Measurements from ENCODE around the gene RIMKLA.

Gene RIMKLA

GRCh38 chr1:42369471-42369870 is 11.1 kb upstream of the RIMKLA start:
- FAIRE-seq (no peak), DNase-seq (ENCODE audit: insufficient read length, low spot score) (no peak)
- TF ChIP-seq SPI1 (IDR thresholded peaks at IDR 0.05; ENCODE audit: low read depth, low read length) (no peak), POLR2AphosphoS5 (IDR thresholded peaks at IDR 0.05; ENCODE audit: low read depth, low read length) (no peak), POU2F2 (IDR thresholded peaks at IDR 0.05; ENCODE audit: low read depth, low read length) (no peak), TAF1 (IDR thresholded peaks at IDR 0.05; ENCODE audit: low read depth, low read length) (no peak), POLR2A (IDR thresholded peaks at IDR 0.05; ENCODE audit: low read depth, low read length) (no peak), PAX5 (IDR thresholded peaks at IDR 0.05; ENCODE audit: insufficient read depth, low read length, severe bottlenecking) (no peak)

DNA sequence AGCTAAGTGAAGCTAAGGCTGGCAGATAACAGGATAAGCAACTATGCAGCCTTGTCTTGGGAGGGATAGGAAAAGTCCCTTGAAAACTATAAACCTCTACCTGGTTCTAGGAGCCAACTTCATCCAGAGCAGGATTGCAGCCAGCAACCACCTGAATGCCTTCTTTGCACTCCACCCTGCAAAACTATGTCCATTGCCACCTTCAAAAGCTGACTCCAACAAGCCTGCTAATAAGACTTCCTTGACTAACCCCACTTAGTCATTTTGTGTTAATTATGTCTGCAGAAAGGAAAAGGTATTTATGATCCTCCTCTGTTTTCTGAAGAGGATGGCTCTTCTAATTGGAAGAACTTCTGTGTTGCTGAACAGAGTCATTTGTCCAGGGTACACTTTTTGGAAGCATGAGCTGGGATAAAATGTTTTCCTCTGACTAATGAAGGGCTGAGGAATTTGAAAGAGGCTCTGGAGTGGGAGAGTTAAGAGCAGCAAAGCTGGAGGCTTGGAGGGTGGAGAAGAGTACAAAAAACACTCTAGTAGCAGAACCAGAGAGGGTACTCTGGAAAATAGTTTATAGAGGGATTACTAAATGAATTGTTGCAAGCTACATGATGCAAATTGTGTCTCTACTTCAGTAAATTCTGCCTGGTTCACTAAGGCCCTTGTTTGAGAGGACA is 9.6 kb upstream of the RIMKLA start:
- no peak for DNase-seq (ENCODE audit: insufficient read length, low spot score)
- TF ChIP-seq TAF1 (IDR thresholded peaks at IDR 0.05; ENCODE audit: low read depth, low read length) = no peak
- TF ChIP-seq POLR2A (IDR thresholded peaks at IDR 0.05; ENCODE audit: low read depth, low read length) = no peak
- no peak for TF ChIP-seq SPI1 (IDR thresholded peaks at IDR 0.05; ENCODE audit: low read depth, low read length)
- TF ChIP-seq POLR2AphosphoS5 (IDR thresholded peaks at IDR 0.05; ENCODE audit: low read depth, low read length) = no peak
- TF ChIP-seq PAX5 (IDR thresholded peaks at IDR 0.05; ENCODE audit: insufficient read depth, low read length, severe bottlenecking) = no peak
- no peak for TF ChIP-seq POU2F2 (IDR thresholded peaks at IDR 0.05; ENCODE audit: low read depth, low read length)
- no peak for FAIRE-seq

DNA sequence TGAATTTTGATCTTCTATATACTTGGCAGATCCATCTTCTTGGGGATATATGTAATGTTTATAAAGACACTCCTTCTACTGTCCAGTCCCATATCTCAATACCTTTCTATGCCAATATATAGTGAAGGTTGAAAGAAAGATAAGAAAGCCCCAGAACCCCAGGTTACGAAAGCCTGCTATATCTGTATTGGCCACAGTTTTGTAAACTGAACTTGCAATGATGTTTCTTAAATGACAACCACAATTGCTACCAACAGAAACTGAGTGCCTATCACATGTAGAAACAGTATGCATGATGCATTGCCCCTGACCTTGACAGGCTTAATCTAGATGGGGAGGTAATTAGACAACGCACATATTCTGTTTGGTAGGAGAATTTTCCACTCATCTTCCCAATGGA is 7.8 kb upstream of the RIMKLA start:
- no peak for FAIRE-seq
- no peak for TF ChIP-seq PAX5 (IDR thresholded peaks at IDR 0.05; ENCODE audit: insufficient read depth, low read length, severe bottlenecking)
- TF ChIP-seq POU2F2 (IDR thresholded peaks at IDR 0.05; ENCODE audit: low read depth, low read length) = no peak
- TF ChIP-seq TAF1 (IDR thresholded peaks at IDR 0.05; ENCODE audit: low read depth, low read length) = no peak
- no peak for TF ChIP-seq POLR2AphosphoS5 (IDR thresholded peaks at IDR 0.05; ENCODE audit: low read depth, low read length)
- TF ChIP-seq SPI1 (IDR thresholded peaks at IDR 0.05; ENCODE audit: low read depth, low read length) = no peak
- TF ChIP-seq POLR2A (IDR thresholded peaks at IDR 0.05; ENCODE audit: low read depth, low read length) = no peak

GRCh38 chr1:42379794-42380585 is 602 bp upstream of the RIMKLA start:
- FAIRE-seq = no peak
- DNase-seq (ENCODE audit: insufficient read length, low spot score) = peak; percentile 30
- no peak for TF ChIP-seq SPI1 (IDR thresholded peaks at IDR 0.05; ENCODE audit: low read depth, low read length)
- no peak for TF ChIP-seq POU2F2 (IDR thresholded peaks at IDR 0.05; ENCODE audit: low read depth, low read length)
- no peak for TF ChIP-seq POLR2AphosphoS5 (IDR thresholded peaks at IDR 0.05; ENCODE audit: low read depth, low read length)
- TF ChIP-seq POLR2A (IDR thresholded peaks at IDR 0.05; ENCODE audit: low read depth, low read length) = no peak
- TF ChIP-seq TAF1 (IDR thresholded peaks at IDR 0.05; ENCODE audit: low read depth, low read length) = no peak
- no peak for TF ChIP-seq PAX5 (IDR thresholded peaks at IDR 0.05; ENCODE audit: insufficient read depth, low read length, severe bottlenecking)

More for the DNA sequence above, 7.8 kb upstream of the RIMKLA start:
- DNase-seq (ENCODE audit: insufficient read length, low spot score) = no peak

GRCh38 chr1:42381280-42381673 is 685 bp downstream of the RIMKLA start:
- FAIRE-seq (no peak), DNase-seq (ENCODE audit: insufficient read length, low spot score) (no peak)
- TF ChIP-seq POU2F2 (IDR thresholded peaks at IDR 0.05; ENCODE audit: low read depth, low read length) = no peak
- TF ChIP-seq POLR2A (IDR thresholded peaks at IDR 0.05; ENCODE audit: low read depth, low read length) = no peak
- no peak for TF ChIP-seq TAF1 (IDR thresholded peaks at IDR 0.05; ENCODE audit: low read depth, low read length)
- no peak for TF ChIP-seq PAX5 (IDR thresholded peaks at IDR 0.05; ENCODE audit: insufficient read depth, low read length, severe bottlenecking)
- TF ChIP-seq SPI1 (IDR thresholded peaks at IDR 0.05; ENCODE audit: low read depth, low read length) = no peak
- TF ChIP-seq POLR2AphosphoS5 (IDR thresholded peaks at IDR 0.05; ENCODE audit: low read depth, low read length) = no peak

- no peak for TF ChIP-seq TAF1 (IDR thresholded peaks at IDR 0.05; ENCODE audit: low read depth, low read length)
- TF ChIP-seq POLR2A (IDR thresholded peaks at IDR 0.05; ENCODE audit: low read depth, low read length) = no peak
- no peak for TF ChIP-seq POU2F2 (IDR thresholded peaks at IDR 0.05; ENCODE audit: low read depth, low read length)
- TF ChIP-seq POLR2AphosphoS5 (IDR thresholded peaks at IDR 0.05; ENCODE audit: low read depth, low read length) = no peak
- no peak for TF ChIP-seq SPI1 (IDR thresholded peaks at IDR 0.05; ENCODE audit: low read depth, low read length)
- no peak for TF ChIP-seq PAX5 (IDR thresholded peaks at IDR 0.05; ENCODE audit: insufficient read depth, low read length, severe bottlenecking)
- FAIRE-seq = no peak
- DNase-seq (ENCODE audit: insufficient read length, low spot score) = no peak
These were observed 4.7 kb downstream of the RIMKLA start for GRCh38 chr1:42385283-42385682.

- FAIRE-seq (no peak), DNase-seq (ENCODE audit: insufficient read length, low spot score) (no peak)
- TF ChIP-seq POU2F2 (IDR thresholded peaks at IDR 0.05; ENCODE audit: low read depth, low read length) = no peak
- TF ChIP-seq PAX5 (IDR thresholded peaks at IDR 0.05; ENCODE audit: insufficient read depth, low read length, severe bottlenecking) = no peak
- TF ChIP-seq SPI1 (IDR thresholded peaks at IDR 0.05; ENCODE audit: low read depth, low read length) = no peak
- TF ChIP-seq TAF1 (IDR thresholded peaks at IDR 0.05; ENCODE audit: low read depth, low read length) = no peak
- TF ChIP-seq POLR2AphosphoS5 (IDR thresholded peaks at IDR 0.05; ENCODE audit: low read depth, low read length) = no peak
- TF ChIP-seq POLR2A (IDR thresholded peaks at IDR 0.05; ENCODE audit: low read depth, low read length) = no peak
These were observed 5.5 kb downstream of the RIMKLA start for GRCh38 chr1:42386051-42386450.

DNA sequence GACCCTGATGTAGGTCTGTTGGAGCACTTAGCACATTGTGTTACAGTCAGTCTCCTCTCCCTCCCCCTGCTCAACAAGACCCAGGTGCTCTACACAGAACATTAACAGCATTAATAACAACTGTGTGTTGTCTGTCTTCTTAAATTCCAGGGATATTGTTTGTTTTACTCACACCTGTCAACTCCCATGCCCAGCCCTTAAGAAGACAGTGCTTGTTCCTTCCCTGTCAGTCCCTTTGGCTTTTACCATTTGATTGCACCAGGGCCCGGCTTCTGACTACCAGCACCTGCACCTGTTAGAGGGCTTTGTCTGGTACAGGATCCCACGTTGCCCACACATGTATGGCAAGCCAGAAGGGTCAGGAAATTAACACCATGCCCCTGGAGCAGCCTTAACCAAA is 11.7 kb downstream of the RIMKLA start:
- no peak for TF ChIP-seq POU2F2 (IDR thresholded peaks at IDR 0.05; ENCODE audit: low read depth, low read length)
- no peak for TF ChIP-seq SPI1 (IDR thresholded peaks at IDR 0.05; ENCODE audit: low read depth, low read length)
- TF ChIP-seq POLR2A (IDR thresholded peaks at IDR 0.05; ENCODE audit: low read depth, low read length) = no peak
- TF ChIP-seq TAF1 (IDR thresholded peaks at IDR 0.05; ENCODE audit: low read depth, low read length) = no peak
- no peak for TF ChIP-seq POLR2AphosphoS5 (IDR thresholded peaks at IDR 0.05; ENCODE audit: low read depth, low read length)
- TF ChIP-seq PAX5 (IDR thresholded peaks at IDR 0.05; ENCODE audit: insufficient read depth, low read length, severe bottlenecking) = no peak
- no peak for DNase-seq (ENCODE audit: insufficient read length, low spot score)
- no peak for FAIRE-seq
